MM.1S (cell line): ENCODE measurements around the gene CLOCK.

Experiments
- CTCF ChIP-seq: fragments of 300-600 bp; sonication (generic); IDR thresholded peaks from 2 replicates; pipeline ENCODE4 v1.5.1; 2016; ENCODE audit warnings: antibody characterized with exemption, low read length, mixed read lengths
- EZH2 ChIP-seq: fragments of 300-600 bp; sonication (generic); optimal IDR thresholded peaks from 2 replicates; pipeline ENCODE3; 2017; ENCODE audit warnings: low read depth, mild to moderate bottlenecking, antibody characterized with exemption, low read length, mixed read lengths
- EZH2phosphoT487 ChIP-seq: fragments of 300-600 bp; sonication (generic); IDR thresholded peaks from 2 replicates; pipeline ENCODE4 v1.6.1; 2018; ENCODE audit warnings: antibody characterized with exemption, low read length

GRCh38 chr4:55444827-55445226 lies 101.9 kb downstream of the CLOCK start:
- TF ChIP-seq CTCF (no peak), EZH2phosphoT487 (no peak), EZH2 (no peak)
